Kidney epithelial cell (primary cell): ENCODE data around the gene TMEM135. TPM values are rescaled to one million over a fixed set of nuclear protein-coding genes. Genes with fewer than 3 reads are reported as not detected.

Experiments
- DNase-seq: peaks from one replicate; pipeline ENCODE4 v3.0.0-alpha.2; 2010; ENCODE audit warnings: low read depth
- H3K27me3 ChIP-seq: 2 replicates; pipeline ENCODE4 v1.6.0; 2011; ENCODE audit warnings: low read length; ENCODE audit not compliant: control insufficient read depth, insufficient read depth
- H3K36me3 ChIP-seq: 2 replicates; pipeline ENCODE4 v1.5.1; 2011; ENCODE audit warnings: low read length; ENCODE audit not compliant: control insufficient read depth, insufficient read depth
- H3K4me3 ChIP-seq: 2 replicates; pipeline ENCODE4 v1.5.1; 2011; ENCODE audit warnings: low read depth, mild to moderate bottlenecking, control low read depth, low read length
- CTCF ChIP-seq: IDR thresholded peaks from 2 replicates; pipeline ENCODE4 v1.5.1; 2011; ENCODE audit warnings: mild to moderate bottlenecking, moderate library complexity, low read length, control low read depth, inconsistent platforms; ENCODE audit not compliant: insufficient read depth, poor library complexity, severe bottlenecking
- total RNA-seq: library from RNA; depleted of rRNA; stranded (reverse); fragments of >200 nt; gene quantifications from 2 replicates; pipeline ENCODE4 v1.2.3, GENCODE V29; 2015

The TMEM135 gene
- total RNA-seq, 1 donor from 2014 or later: 14.5 TPM

GRCh38 chr11:87005569-87005921 lies 32.2 kb upstream of the TMEM135 start:
- no peak for TF ChIP-seq CTCF
- DNase-seq: no peak
- H3K36me3 ChIP-seq: no peaks in the 10 kb centered on the region
- H3K4me3 ChIP-seq: no peak overlapping the region
- no peaks in the 10 kb centered on the region for H3K27me3 ChIP-seq

- Histone ChIP-seq H3K36me3 (no peaks in the 10 kb centered on the region), H3K4me3 (no peak overlapping the region), H3K27me3 (no peaks in the 10 kb centered on the region)
- no peak for DNase-seq
- TF ChIP-seq CTCF: no peak
Measured at GRCh38 chr11:87006035-87006434, 31.7 kb upstream of the TMEM135 start.

- no peak for DNase-seq
- Histone ChIP-seq H3K27me3 (no peaks in the 10 kb centered on the region), H3K36me3 (no peaks in the 10 kb centered on the region), H3K4me3 (no peak overlapping the region)
- no peak for TF ChIP-seq CTCF
Measured at GRCh38 chr11:87007963-87008362, 29.8 kb upstream of the TMEM135 start.

- no peaks in the 10 kb centered on the region for H3K36me3 ChIP-seq
- TF ChIP-seq CTCF: no peak
- DNase-seq: no peak
- no peak overlapping the region for H3K4me3 ChIP-seq
- H3K27me3 ChIP-seq: no peaks in the 10 kb centered on the region
Measured at GRCh38 chr11:87012089-87012488, 25.6 kb upstream of the TMEM135 start.

- TF ChIP-seq CTCF: no peak
- Histone ChIP-seq H3K4me3 (no peak overlapping the region), H3K36me3 (no peaks in the 10 kb centered on the region), H3K27me3 (no peaks in the 10 kb centered on the region)
- no peak for DNase-seq
Measured at GRCh38 chr11:87012673-87013072, 25.1 kb upstream of the TMEM135 start.

- DNase-seq: no peak
- Histone ChIP-seq H3K4me3 (no peak overlapping the region), H3K27me3 (no peaks in the 10 kb centered on the region), H3K36me3 (no peaks in the 10 kb centered on the region)
- TF ChIP-seq CTCF: no peak
Measured at GRCh38 chr11:87013912-87014825, 23.6 kb upstream of the TMEM135 start.
